ENCODE results near the gene STX19. TPM values are rescaled to one million over a fixed set of nuclear protein-coding genes. Genes with fewer than 3 reads are reported as not detected.
A peak's percentile ranks its signal among the peaks of the same experiment; 100 is the strongest.
"Not testable (repeated sequence)": the region's sequence is repeated elsewhere in the genome, so short reads cannot be mapped to it uniquely, and the experiment has no call there.

Gene STX19
- total RNA-seq, 1 donor from 2014 or later = not detected

DNA sequence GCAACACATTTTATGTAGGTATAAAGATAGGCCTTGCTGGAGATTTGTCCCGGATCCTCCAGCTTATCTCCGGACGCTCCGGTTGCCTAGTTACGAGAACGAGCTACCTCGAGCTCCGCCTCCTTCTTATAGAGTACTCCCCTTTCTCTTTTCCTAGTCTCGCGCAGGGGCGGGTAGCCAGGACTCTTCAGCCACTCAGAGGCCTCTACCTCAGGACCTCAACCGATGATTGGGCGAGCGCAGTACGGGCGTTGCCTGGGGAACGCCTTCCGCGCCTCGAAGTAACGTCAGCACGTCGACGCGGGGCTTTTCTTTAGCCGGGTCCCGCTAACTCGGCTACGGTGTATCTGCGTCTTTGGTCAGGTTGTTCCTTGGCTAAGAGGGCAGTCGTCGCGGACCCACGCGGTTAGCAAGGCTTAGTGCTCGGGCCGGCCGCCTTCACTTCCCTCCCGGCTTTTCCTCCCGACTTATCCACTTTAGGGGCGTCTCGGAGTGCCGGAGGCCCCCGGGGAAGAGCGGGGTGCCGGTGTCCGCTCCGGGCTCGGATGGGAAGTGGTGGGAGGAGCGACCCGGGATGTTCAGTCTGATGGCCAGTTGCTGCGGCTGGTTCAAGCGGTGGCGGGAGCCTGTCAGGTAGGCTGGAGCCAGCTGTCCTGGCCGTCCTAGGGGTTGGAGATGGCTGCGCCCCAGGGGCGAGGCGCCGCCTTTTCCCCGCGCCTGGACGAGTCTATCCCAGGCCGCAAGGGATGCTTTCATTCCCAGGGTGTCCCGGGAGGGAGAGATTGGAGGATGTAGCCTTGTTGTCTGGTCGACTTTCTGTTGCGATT is 48.3 kb downstream of the STX19 start, which contains the start of gene ARL13B:
TSS of gene ARL13B (plus strand) at position 306 of the 827 bp plus-strand sequence. CDS start at position 575, 269 bp downstream.
- Mint-ChIP-seq H3K9me3 (no peaks in the 10 kb centered on the region), H3K4me1 (peaks cover 19% of the 10 kb centered on the region), H3K4me3 (peak within 1 kb of the TSS; percentile 90), H3K36me3 (ENCODE audit: low read depth) (no peaks in the 10 kb centered on the region), H3K27ac (peak within 1 kb of the TSS; percentile 91), H3K27me3 (no peaks in the 10 kb centered on the region)
- peak; percentile 98 for DNase-seq
- intact Hi-C loops (cut with micrococcal nuclease) = loop anchor here (1.0 kb wide), 1 partner anchor 83 kb away; the partner anchor contains the start of gene NSUN3

DNA sequence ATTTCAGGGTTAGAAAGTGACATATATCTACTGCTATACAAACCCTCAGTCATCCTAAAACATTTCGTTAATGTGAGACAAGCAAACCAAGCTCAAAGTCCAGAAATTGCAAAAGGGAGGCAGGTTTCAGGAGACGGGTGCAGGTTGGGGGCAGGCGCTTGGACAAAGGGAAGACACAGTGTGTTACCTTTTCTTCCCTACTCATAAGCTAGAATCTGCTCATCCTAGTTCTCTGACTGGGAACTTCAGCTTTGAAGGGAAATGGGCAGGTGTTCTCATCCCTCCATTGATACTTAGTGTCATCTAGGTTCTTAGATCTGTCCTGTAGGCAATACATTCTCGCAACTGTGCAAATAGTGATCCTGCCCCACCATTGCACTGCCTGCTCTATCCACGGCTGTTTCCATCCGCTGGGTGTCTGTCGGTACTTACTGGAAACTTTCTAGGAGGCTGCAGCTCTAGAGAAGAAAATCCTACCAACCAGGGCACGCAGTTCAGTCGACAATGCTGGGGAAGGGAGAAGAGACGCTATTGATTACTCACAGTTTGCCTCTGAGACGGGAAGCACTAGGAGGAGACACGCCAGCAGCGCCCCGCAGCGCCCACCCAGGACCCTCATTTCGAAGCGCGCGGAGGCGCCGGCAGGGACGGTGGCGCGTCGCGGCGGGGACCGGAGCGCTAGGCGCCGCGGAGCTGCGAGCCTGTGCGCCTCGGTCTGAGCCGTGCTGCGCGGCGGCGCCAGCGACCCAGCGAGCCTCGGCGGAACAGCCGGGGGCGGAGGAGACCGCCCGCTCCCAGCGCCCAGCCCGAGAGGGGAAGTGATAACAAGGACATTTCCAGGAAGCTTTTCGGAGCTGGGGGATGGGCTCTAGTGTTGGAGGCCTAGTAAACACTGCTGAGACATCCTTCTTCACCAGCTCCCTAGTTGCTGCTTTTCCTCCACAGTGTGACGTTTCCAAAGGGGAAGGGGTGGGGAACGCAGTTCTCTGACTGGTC is 55.0 kb downstream of the STX19 start, which contains the start of gene PROS1:
TSS of gene PROS1 (minus strand) at position 766 of the 996 bp plus-strand sequence. CDS start at position 619, 147 bp downstream.
- H3K27me3 Mint-ChIP-seq = peaks cover 9% of the 10 kb centered on the region
- H3K27ac Mint-ChIP-seq = peak within 1 kb of the TSS; percentile 75
- H3K4me3 Mint-ChIP-seq = peak within 1 kb of the TSS; percentile 80
- intact Hi-C loops (cut with micrococcal nuclease) = loop anchor here (2.0 kb wide), 1 partner anchor 37 kb away; no protein-coding TSS in a partner anchor
- H3K36me3 Mint-ChIP-seq (ENCODE audit: low read depth) = no peaks in the 10 kb centered on the region
- DNase-seq = peak; percentile 87
- no peaks in the 10 kb centered on the region for H3K9me3 Mint-ChIP-seq
- H3K4me1 Mint-ChIP-seq = peaks cover 13% of the 10 kb centered on the region

DNA sequence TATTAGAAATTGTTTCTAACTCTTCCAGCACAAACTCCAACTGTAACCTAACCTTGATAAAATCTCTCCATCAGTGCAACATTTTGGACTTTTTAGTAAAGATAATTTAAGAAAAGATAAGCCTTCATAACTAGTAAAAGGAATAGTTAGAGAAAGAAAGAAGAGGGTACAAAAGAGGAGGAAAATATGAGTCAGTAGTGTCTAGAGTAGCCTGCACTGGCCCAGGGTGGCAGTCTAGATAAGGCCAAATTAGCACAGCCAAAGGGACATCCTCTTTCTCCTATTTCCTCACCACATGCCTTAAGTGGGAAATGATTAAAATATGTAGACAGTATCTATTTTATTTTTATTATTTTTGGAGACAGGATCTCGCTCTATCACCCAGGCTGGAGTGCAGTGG is 58.4 kb downstream of the STX19 start:
- Mint-ChIP-seq H3K36me3 (ENCODE audit: low read depth) (no peaks in the 10 kb centered on the region), H3K27ac (no peak overlapping the region), H3K27me3 (peaks cover 9% of the 10 kb centered on the region), H3K4me3 (no peak overlapping the region), H3K4me1 (peaks cover 10% of the 10 kb centered on the region), H3K9me3 (peaks cover 6% of the 10 kb centered on the region)
- DNase-seq = no peak
- intact Hi-C loops (cut with micrococcal nuclease) = no loop called here

DNA sequence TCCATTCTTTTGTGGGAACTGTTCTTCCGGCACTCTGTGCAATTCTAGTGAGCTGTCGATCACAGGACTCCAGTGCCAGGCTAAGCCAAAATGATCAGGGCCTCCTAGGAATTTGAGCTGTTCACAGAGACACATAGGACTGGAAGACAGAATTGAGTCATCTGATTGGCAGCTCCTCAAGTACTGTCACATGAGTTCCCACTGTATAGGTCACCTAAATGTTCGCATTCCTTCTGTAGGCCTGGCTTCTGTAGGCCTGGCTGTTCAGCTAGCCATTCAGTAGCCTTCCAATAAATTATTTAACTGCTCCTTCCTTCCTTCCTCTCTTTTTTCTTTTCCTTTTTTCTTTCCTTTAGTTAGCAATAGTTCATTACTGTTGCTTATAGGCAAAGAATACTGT is 59.0 kb downstream of the STX19 start:
- Mint-ChIP-seq H3K36me3 (ENCODE audit: low read depth) (no peaks in the 10 kb centered on the region), H3K9me3 (peaks cover 6% of the 10 kb centered on the region), H3K27me3 (peaks cover 9% of the 10 kb centered on the region), H3K4me1 (peaks cover 10% of the 10 kb centered on the region), H3K27ac (no peak overlapping the region), H3K4me3 (no peak overlapping the region)
- no peak for DNase-seq
- intact Hi-C loops (cut with micrococcal nuclease) = no loop called here

DNA sequence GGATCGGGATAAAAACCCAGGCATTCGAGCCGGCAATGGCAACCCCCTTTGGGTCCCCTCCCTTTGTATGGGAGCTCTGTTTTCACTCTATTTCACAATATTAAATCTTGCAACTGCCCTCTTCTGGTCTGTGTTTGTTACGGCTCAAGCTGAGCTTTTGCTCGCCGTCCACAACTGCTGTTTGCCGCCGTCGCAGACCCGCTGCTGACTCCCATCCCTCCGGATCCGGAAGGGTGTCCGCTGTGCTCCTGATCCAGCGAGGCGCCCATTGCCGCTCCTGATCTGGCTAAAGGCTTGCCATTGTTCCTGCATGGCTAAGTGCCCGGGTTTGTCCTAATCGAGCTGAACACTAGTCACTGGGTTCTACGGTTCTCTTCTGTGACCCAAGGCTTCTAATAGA is 63.3 kb downstream of the STX19 start:
- H3K27me3 Mint-ChIP-seq; H3K4me3 Mint-ChIP-seq; intact Hi-C loops (cut with micrococcal nuclease); H3K36me3 Mint-ChIP-seq (ENCODE audit: low read depth); H3K27ac Mint-ChIP-seq; DNase-seq; H3K9me3 Mint-ChIP-seq; H3K4me1 Mint-ChIP-seq: not testable (repeated sequence)

Other genes with a start within 250 kb of the STX19 start
- gene PROS1, start 54.7 kb downstream of the STX19 start, total RNA-seq = 0.85 and 1.3 TPM in 2 replicates
- gene ARL13B, start 48.4 kb downstream of the STX19 start, total RNA-seq = 12.2 and 16.6 TPM in 2 replicates
- 10.0 and 11.3 TPM in 2 replicates for gene DHFR2, start 34.3 kb upstream of the STX19 start, total RNA-seq
- 15.3 and 17.9 TPM in 2 replicates for gene NSUN3, start 34.5 kb upstream of the STX19 start, total RNA-seq

Data from activated CD4-positive, alpha-beta T cell treated with anti-CD3 and anti-CD28 coated beads, Interleukin-2, amount 10 ng/mL, durations not matched to agents 24 days and 14 days (primary cell).